MG63 (cell line): ENCODE data around the gene PILRA. TPM values are rescaled to one million over a fixed set of nuclear protein-coding genes. Genes with fewer than 3 reads are reported as not detected.

Source experiments
- DNase-seq: peaks from one replicate; pipeline ENCODE4 v3.0.0-alpha.2; 2020
- H3K27me3 ChIP-seq: fragments of 250-450 bp; sonication (Bioruptor Pico); 2 replicates; pipeline ENCODE4 v1.5.1; 2020; ENCODE audit warnings: mild to moderate bottlenecking, moderate library complexity
- H3K36me3 ChIP-seq: fragments of 250-450 bp; sonication (Bioruptor Pico); 2 replicates; pipeline ENCODE4 v1.5.1; 2020; ENCODE audit warnings: mild to moderate bottlenecking, moderate library complexity
- H3K4me3 ChIP-seq: fragments of 250-450 bp; sonication (Bioruptor Pico); 2 replicates; pipeline ENCODE4 v1.5.1; 2020; ENCODE audit warnings: mild to moderate bottlenecking, moderate library complexity
- H3K9me3 ChIP-seq: fragments of 250-450 bp; sonication (Bioruptor Pico); 2 replicates; pipeline ENCODE4 v1.5.1; 2020; ENCODE audit warnings: mild to moderate bottlenecking, moderate library complexity
- total RNA-seq: library from RNA; depleted of rRNA; stranded (reverse); fragments of >200 nt; shearing (Covaris generic); gene quantifications from 2 replicates; pipeline ENCODE4 v1.2.3, GENCODE V29; 2014; ENCODE audit warnings: low replicate concordance

The PILRA gene
- total RNA-seq, 1 experiment from 2014 or later: not detected

GRCh38 chr7:100418930-100419659 lies 45.8 kb downstream of the PILRA start:
- no peak overlapping the region for H3K4me3 ChIP-seq
- no peaks in the 10 kb centered on the region for H3K9me3 ChIP-seq
- no peaks in the 10 kb centered on the region for H3K36me3 ChIP-seq
- DNase-seq: no peak
- H3K27me3 ChIP-seq: no peaks in the 10 kb centered on the region

- Histone ChIP-seq H3K36me3 (no peaks in the 10 kb centered on the region), H3K27me3 (no peaks in the 10 kb centered on the region), H3K9me3 (no peaks in the 10 kb centered on the region), H3K4me3 (no peak overlapping the region)
- no peak for DNase-seq
These were observed 46.5 kb downstream of the PILRA start for GRCh38 chr7:100419660-100420226.

GRCh38 chr7:100423315-100423714 lies 50.0 kb downstream of the PILRA start:
- Histone ChIP-seq H3K4me3 (no peak overlapping the region), H3K9me3 (no peaks in the 10 kb centered on the region), H3K27me3 (no peaks in the 10 kb centered on the region), H3K36me3 (no peaks in the 10 kb centered on the region)
- no peak for DNase-seq

GRCh38 chr7:100425347-100425746 lies 52.1 kb downstream of the PILRA start:
- Histone ChIP-seq H3K4me3 (no peak overlapping the region), H3K27me3 (no peaks in the 10 kb centered on the region), H3K9me3 (no peaks in the 10 kb centered on the region), H3K36me3 (peaks cover 2% of the 10 kb centered on the region; the same call in 1 of the 2 replicates)
- no peak for DNase-seq

- H3K36me3 ChIP-seq: peaks cover 11% of the 10 kb centered on the region
- no peak overlapping the region for H3K4me3 ChIP-seq
- DNase-seq: no peak
- H3K9me3 ChIP-seq: no peaks in the 10 kb centered on the region
- no peaks in the 10 kb centered on the region for H3K27me3 ChIP-seq
These were observed 53.2 kb downstream of the PILRA start for GRCh38 chr7:100426516-100426915.

GRCh38 chr7:100427762-100428198 lies 54.5 kb downstream of the PILRA start:
- Histone ChIP-seq H3K36me3 (peaks cover 17% of the 10 kb centered on the region), H3K4me3 (peak overlapping the region; percentile 94), H3K27me3 (no peaks in the 10 kb centered on the region), H3K9me3 (no peaks in the 10 kb centered on the region)
- DNase-seq: no peak

- peak; percentile 94 for DNase-seq
These were observed 55.1 kb downstream of the PILRA start, which contains the start of gene ZCWPW1 for GRCh38 chr7:100428199-100428966. Gene ZCWPW1, minus strand, starts transcription at chr7:100428703. Its CDS starts 8,054 bp downstream, at chr7:100420649.

GRCh38 chr7:100428967-100429636 lies 55.8 kb downstream of the PILRA start:
- Histone ChIP-seq H3K36me3 (peaks cover 30% of the 10 kb centered on the region), H3K9me3 (no peaks in the 10 kb centered on the region), H3K4me3 (peak overlapping the region; percentile 94), H3K27me3 (no peaks in the 10 kb centered on the region)
- peak; percentile 98 for DNase-seq

More at GRCh38 chr7:100428199-100428966, 55.1 kb downstream of the PILRA start, which contains the start of gene ZCWPW1:
- Histone ChIP-seq H3K4me3 (peak within 1 kb of the TSS; percentile 94), H3K9me3 (no peaks in the 10 kb centered on the region), H3K27me3 (no peaks in the 10 kb centered on the region), H3K36me3 (peaks cover 23% of the 10 kb centered on the region)

- DNase-seq: peak; percentile 87
- H3K27me3 ChIP-seq: no peaks in the 10 kb centered on the region
- H3K9me3 ChIP-seq: no peaks in the 10 kb centered on the region
- peak within 1 kb of the TSS; percentile 94 for H3K4me3 ChIP-seq
- H3K36me3 ChIP-seq: peaks cover 38% of the 10 kb centered on the region
These were observed 56.6 kb downstream of the PILRA start, which contains the start of gene MEPCE for GRCh38 chr7:100429637-100430492. Gene MEPCE, plus strand, starts transcription at chr7:100429831. Its CDS starts 188 bp downstream, at chr7:100430019.

GRCh38 chr7:100430493-100431285 lies 57.4 kb downstream of the PILRA start:
- peak overlapping the region; percentile 94 for H3K4me3 ChIP-seq
- H3K36me3 ChIP-seq: peaks cover 46% of the 10 kb centered on the region
- no peaks in the 10 kb centered on the region for H3K9me3 ChIP-seq
- H3K27me3 ChIP-seq: no peaks in the 10 kb centered on the region
- no peak for DNase-seq

GRCh38 chr7:100431286-100431735 lies 58.0 kb downstream of the PILRA start:
- Histone ChIP-seq H3K9me3 (no peaks in the 10 kb centered on the region), H3K4me3 (no peak overlapping the region), H3K27me3 (no peaks in the 10 kb centered on the region), H3K36me3 (peaks cover 48% of the 10 kb centered on the region)
- DNase-seq: no peak

GRCh38 chr7:100432053-100432452 lies 58.8 kb downstream of the PILRA start:
- H3K27me3 ChIP-seq: no peaks in the 10 kb centered on the region
- H3K4me3 ChIP-seq: no peak overlapping the region
- DNase-seq: no peak
- no peaks in the 10 kb centered on the region for H3K9me3 ChIP-seq
- peaks cover 48% of the 10 kb centered on the region for H3K36me3 ChIP-seq

- DNase-seq: no peak
- peaks cover 48% of the 10 kb centered on the region for H3K36me3 ChIP-seq
- H3K27me3 ChIP-seq: no peaks in the 10 kb centered on the region
- no peak overlapping the region for H3K4me3 ChIP-seq
- H3K9me3 ChIP-seq: no peaks in the 10 kb centered on the region
These were observed 59.5 kb downstream of the PILRA start for GRCh38 chr7:100432621-100433275.

- Histone ChIP-seq H3K9me3 (no peaks in the 10 kb centered on the region), H3K27me3 (no peaks in the 10 kb centered on the region), H3K36me3 (peaks cover 48% of the 10 kb centered on the region), H3K4me3 (no peak overlapping the region)
- DNase-seq: no peak
These were observed 59.9 kb downstream of the PILRA start for GRCh38 chr7:100433276-100433591.
